ENCODE measurements around the gene TGFBR1.

DNA sequence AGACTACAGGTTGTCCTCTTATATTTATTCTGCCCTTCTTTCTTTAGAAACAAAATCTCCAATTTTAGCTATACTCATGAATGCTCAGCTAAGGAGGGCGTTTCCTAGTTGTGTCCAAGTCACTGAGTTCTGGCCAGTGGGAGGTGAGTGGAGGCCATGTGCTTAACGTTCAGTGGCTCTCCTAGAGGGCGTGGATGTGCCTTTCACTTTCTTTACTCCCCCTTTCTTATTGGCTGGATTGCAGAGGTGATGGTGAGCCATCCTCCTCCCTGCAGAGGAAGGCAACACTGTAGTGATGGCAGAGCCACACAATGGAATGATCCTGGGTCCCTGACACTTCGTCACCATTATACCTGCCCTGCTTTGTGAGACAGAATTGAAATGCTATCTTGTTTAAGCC lies 62.2 kb downstream of the TGFBR1 start:
- TF ChIP-seq, protein P1, sequence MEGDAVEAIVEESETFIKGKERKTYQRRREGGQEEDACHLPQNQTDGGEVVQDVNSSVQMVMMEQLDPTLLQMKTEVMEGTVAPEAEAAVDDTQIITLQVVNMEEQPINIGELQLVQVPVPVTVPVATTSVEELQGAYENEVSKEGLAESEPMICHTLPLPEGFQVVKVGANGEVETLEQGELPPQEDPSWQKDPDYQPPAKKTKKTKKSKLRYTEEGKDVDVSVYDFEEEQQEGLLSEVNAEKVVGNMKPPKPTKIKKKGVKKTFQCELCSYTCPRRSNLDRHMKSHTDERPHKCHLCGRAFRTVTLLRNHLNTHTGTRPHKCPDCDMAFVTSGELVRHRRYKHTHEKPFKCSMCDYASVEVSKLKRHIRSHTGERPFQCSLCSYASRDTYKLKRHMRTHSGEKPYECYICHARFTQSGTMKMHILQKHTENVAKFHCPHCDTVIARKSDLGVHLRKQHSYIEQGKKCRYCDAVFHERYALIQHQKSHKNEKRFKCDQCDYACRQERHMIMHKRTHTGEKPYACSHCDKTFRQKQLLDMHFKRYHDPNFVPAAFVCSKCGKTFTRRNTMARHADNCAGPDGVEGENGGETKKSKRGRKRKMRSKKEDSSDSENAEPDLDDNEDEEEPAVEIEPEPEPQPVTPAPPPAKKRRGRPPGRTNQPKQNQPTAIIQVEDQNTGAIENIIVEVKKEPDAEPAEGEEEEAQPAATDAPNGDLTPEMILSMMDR (IDR thresholded peaks at IDR 0.05) = no peak
- no peak for TF ChIP-seq POLR2A (IDR thresholded peaks at IDR 0.05)
- no peak for TF ChIP-seq POLR2AphosphoS5 (IDR thresholded peaks at IDR 0.05)
- TF ChIP-seq EP300 (IDR thresholded peaks at IDR 0.05) = no peak
